ENCODE data around the gene ABTB1.

The ABTB1 gene

DNA sequence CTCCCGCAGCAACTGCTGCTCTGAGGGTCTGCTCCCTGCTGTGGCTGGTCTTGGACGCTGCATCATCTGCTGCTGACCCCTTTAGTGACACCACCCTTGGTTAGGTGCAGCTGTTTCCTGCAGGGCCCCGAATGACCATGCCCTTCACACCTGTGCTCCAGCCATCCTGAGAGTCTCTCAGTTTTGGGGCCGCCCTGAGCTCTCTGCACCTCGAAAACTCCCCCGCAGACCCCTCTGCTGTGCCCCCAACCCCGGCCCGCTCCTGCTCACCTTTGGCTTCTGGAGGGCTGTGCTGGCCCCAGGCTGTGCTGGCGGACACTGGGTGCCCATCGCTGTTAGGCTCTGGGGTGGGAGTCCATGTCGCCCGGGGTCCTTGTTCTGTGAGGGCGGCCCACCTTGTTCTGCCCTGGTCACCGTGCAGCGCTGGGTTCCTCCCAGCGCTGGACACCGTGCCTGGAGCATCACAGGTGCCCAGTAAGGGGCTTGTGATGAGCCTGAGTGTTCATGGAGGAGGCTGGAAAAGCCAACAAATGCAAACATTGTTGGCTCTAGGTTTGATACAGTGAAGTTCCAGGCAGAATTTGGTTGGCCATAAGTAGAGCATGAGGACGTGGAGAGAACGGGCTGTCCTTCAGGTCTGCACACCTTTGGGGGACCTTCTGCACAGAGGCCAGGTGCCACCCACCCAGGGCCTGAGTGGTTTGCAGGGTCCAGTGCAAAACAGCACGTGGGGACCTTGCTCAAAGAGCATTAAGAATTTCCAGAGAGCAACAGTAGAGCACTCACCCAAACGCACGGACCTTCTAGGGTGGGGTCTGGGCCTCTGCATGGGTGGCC is 12.3 kb downstream of the ABTB1 start:
- Histone ChIP-seq H3K27me3 (replicated peaks; ENCODE audit: control insufficient read depth, insufficient read depth, low read length) (no peaks in the 10 kb centered on the region), H3K4me3 (replicated peaks; ENCODE audit: low read depth, low read length) (no peak overlapping the region), H3K36me3 (ENCODE audit: control insufficient read depth, insufficient read depth, low read length) (peaks cover 3% of the 10 kb centered on the region)
- no peak for DNase-seq (ENCODE audit: extremely low read depth, insufficient read length)
- TF ChIP-seq CTCF (IDR thresholded peaks at IDR 0.05; ENCODE audit: insufficient read depth, low read length, poor library complexity, severe bottlenecking), result no peak

GRCh38 chr3:127685708-127686511 is 13.2 kb downstream of the ABTB1 start:
- no peak for DNase-seq (ENCODE audit: extremely low read depth, insufficient read length)
- H3K36me3 ChIP-seq (ENCODE audit: control insufficient read depth, insufficient read depth, low read length), result peaks cover 10% of the 10 kb centered on the region
- no peak for TF ChIP-seq CTCF (IDR thresholded peaks at IDR 0.05; ENCODE audit: insufficient read depth, low read length, poor library complexity, severe bottlenecking)
- H3K27me3 ChIP-seq (replicated peaks; ENCODE audit: control insufficient read depth, insufficient read depth, low read length), result no peaks in the 10 kb centered on the region
- H3K4me3 ChIP-seq (replicated peaks; ENCODE audit: low read depth, low read length), result no peak overlapping the region

- H3K27me3 ChIP-seq (replicated peaks; ENCODE audit: control insufficient read depth, insufficient read depth, low read length), result no peaks in the 10 kb centered on the region
- no peak for DNase-seq (ENCODE audit: extremely low read depth, insufficient read length)
These were observed 13.8 kb downstream of the ABTB1 start for GRCh38 chr3:127686512-127686894.

DNA sequence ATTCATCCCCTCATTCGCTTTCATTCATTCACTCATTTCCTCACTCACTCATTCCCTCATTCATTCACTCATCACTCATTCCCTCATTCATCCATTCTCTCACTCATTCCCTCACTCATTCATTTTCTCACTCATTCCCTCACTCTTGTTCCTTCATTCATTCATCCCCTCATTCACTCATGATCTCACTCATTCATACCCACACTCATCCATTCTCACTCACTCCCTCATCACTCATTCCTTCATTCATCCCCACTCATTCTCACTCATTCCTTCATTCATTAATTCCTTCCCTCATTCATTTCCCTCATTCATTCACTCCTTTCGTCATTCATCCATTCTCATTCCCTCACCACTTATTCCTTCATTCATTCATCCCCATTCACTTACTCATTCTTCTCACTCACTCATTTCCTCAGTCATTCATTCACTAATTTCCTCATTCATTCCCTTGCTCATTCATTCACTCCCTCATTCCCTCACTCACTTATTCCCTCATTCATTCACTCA is 14.5 kb downstream of the ABTB1 start:
- TF ChIP-seq CTCF (IDR thresholded peaks at IDR 0.05; ENCODE audit: insufficient read depth, low read length, poor library complexity, severe bottlenecking), result no peak
- H3K27me3 ChIP-seq (replicated peaks; ENCODE audit: control insufficient read depth, insufficient read depth, low read length), result no peaks in the 10 kb centered on the region
- H3K4me3 ChIP-seq (replicated peaks; ENCODE audit: low read depth, low read length), result no peak overlapping the region
- DNase-seq (ENCODE audit: extremely low read depth, insufficient read length), result no peak
- peaks cover 19% of the 10 kb centered on the region for H3K36me3 ChIP-seq (ENCODE audit: control insufficient read depth, insufficient read depth, low read length)

More at GRCh38 chr3:127686512-127686894, 13.8 kb downstream of the ABTB1 start:
- Histone ChIP-seq H3K36me3 (ENCODE audit: control insufficient read depth, insufficient read depth, low read length) (peaks cover 14% of the 10 kb centered on the region), H3K4me3 (replicated peaks; ENCODE audit: low read depth, low read length) (no peak overlapping the region)
- no peak for TF ChIP-seq CTCF (IDR thresholded peaks at IDR 0.05; ENCODE audit: insufficient read depth, low read length, poor library complexity, severe bottlenecking)

DNA sequence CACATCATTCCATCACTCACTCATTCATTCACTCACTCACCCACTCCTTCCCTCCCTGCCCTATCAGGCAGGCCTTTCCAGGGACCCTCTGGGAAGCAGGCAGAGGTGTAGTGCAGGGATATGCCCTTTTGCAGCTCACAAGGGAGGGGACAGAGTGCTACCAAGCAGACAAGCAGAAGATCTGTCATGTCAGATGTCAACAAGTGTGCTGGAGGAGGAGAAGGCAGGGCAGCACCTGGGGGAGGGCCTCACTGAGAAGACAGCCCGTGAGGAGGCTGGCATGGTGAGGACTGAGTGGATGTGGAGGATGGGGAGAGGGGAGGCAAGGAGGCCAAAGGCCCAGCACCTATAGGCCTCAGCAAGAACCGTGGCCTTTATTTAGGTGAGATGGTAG is 15.3 kb downstream of the ABTB1 start:
- Histone ChIP-seq H3K27me3 (replicated peaks; ENCODE audit: control insufficient read depth, insufficient read depth, low read length) (no peaks in the 10 kb centered on the region), H3K36me3 (ENCODE audit: control insufficient read depth, insufficient read depth, low read length) (peaks cover 26% of the 10 kb centered on the region), H3K4me3 (replicated peaks; ENCODE audit: low read depth, low read length) (no peak overlapping the region)
- no peak for DNase-seq (ENCODE audit: extremely low read depth, insufficient read length)
- TF ChIP-seq CTCF (IDR thresholded peaks at IDR 0.05; ENCODE audit: insufficient read depth, low read length, poor library complexity, severe bottlenecking), result no peak
